GM23248 (cell line): ENCODE measurements around the gene RNF157. TPM values are rescaled to one million over a fixed set of nuclear protein-coding genes. Genes with fewer than 3 reads are reported as not detected.

Source experiments
- DNase-seq: peaks from one replicate; pipeline ENCODE4 v3.0.0-alpha.2; 2015
- H2AFZ ChIP-seq: fragments of 200-600 bp; sonication (generic); 2 replicates; pipeline ENCODE4 v1.6.1; 2016; ENCODE audit warnings: antibody characterized with exemption
- H3F3A ChIP-seq: fragments of 200-600 bp; sonication (generic); 2 replicates; pipeline ENCODE4 v1.6.1; 2016; ENCODE audit warnings: mild to moderate bottlenecking, antibody characterized with exemption, mixed run types; ENCODE audit not compliant: insufficient read depth
- H3K27ac ChIP-seq: fragments of 200-600 bp; sonication (generic); 2 replicates; pipeline ENCODE4 v1.5.1; 2016; ENCODE audit warnings: mild to moderate bottlenecking
- H3K27me3 ChIP-seq: fragments of 200-600 bp; sonication (generic); replicated peaks from 2 replicates; pipeline ENCODE4 v1.6.1; 2016; ENCODE audit warnings: mild to moderate bottlenecking; ENCODE audit not compliant: insufficient read depth
- H3K36me3 ChIP-seq: fragments of 200-600 bp; sonication (generic); 2 replicates; pipeline ENCODE4 v1.6.1; 2016; ENCODE audit warnings: low read depth, mild to moderate bottlenecking
- H3K4me1 ChIP-seq: fragments of 200-600 bp; sonication (generic); 2 replicates; pipeline ENCODE4 v1.6.1; 2016; ENCODE audit warnings: mild to moderate bottlenecking; ENCODE audit not compliant: insufficient read depth
- H3K4me2 ChIP-seq: fragments of 200-600 bp; sonication (generic); one replicate; pipeline ENCODE4 v1.6.1; 2016; ENCODE audit warnings: mild to moderate bottlenecking; ENCODE audit not compliant: unreplicated experiment
- H3K4me3 ChIP-seq: fragments of 200-600 bp; sonication (generic); 2 replicates; pipeline ENCODE4 v1.5.1; 2016; ENCODE audit warnings: mild to moderate bottlenecking
- H3K79me2 ChIP-seq: fragments of 200-600 bp; sonication (generic); 2 replicates; pipeline ENCODE4 v1.6.1; 2016; ENCODE audit warnings: mild to moderate bottlenecking; ENCODE audit not compliant: insufficient read depth
- H3K9ac ChIP-seq: fragments of 200-600 bp; sonication (generic); 2 replicates; pipeline ENCODE4 v1.6.1; 2016; ENCODE audit warnings: mild to moderate bottlenecking
- H3K9me2 ChIP-seq: fragments of 200-600 bp; sonication (generic); 2 replicates; pipeline ENCODE4 v1.6.1; 2016; ENCODE audit warnings: mixed run types, mild to moderate bottlenecking, moderate library complexity; ENCODE audit not compliant: insufficient read depth
- H3K9me3 ChIP-seq: fragments of 200-600 bp; sonication (generic); one replicate; pipeline ENCODE4 v1.6.1; 2017; ENCODE audit warnings: low read depth
- H4K20me1 ChIP-seq: fragments of 200-600 bp; sonication (generic); 2 replicates; pipeline ENCODE4 v1.6.0; 2016; ENCODE audit not compliant: insufficient read depth
- EZH2 ChIP-seq: fragments of 200-600 bp; sonication (generic); IDR thresholded peaks from 2 replicates; pipeline ENCODE4 v1.6.1; 2018; ENCODE audit warnings: antibody characterized with exemption, mild to moderate bottlenecking; ENCODE audit not compliant: insufficient read depth, poor library complexity, severe bottlenecking
- EZH2phosphoT487 ChIP-seq: fragments of 200-600 bp; sonication (generic); IDR thresholded peaks from 2 replicates; pipeline ENCODE4 v1.6.1; 2018; ENCODE audit warnings: antibody characterized with exemption, moderate library complexity, mild to moderate bottlenecking, low read depth; ENCODE audit not compliant: insufficient read depth
- WGBS, 2 experiments: methylation state at CpG; one replicate each; pipeline ENCODE4 v1.1.6; 2015 to 2017; ENCODE audit warnings: low lambda C conversion rate in 2 of 2, low coverage in 1 of 2; ENCODE audit errors: missing lambda C conversion rate in 2 of 2; 5-methylcytosine and 5-hydroxymethylcytosine counted together
- in situ Hi-C: fragments of 300-500 bp; cut with MboI; formaldehyde crosslinking; loops from 2 replicates; pipeline ENCODE4 v1.15.0; 2020
- polyA plus RNA-seq: library from polyadenylated mRNA; unstranded; fragments of >200 nt; fragmentation: Nextera tagmentation; extraction: Ambion mirVana; gene quantifications from 2 replicates; pipeline ENCODE4 v1.2.1, GENCODE V29; 2016
- total RNA-seq: library from RNA; depleted of rRNA; stranded (reverse); fragments of >200 nt; shearing (Covaris generic); gene quantifications from 2 replicates; pipeline ENCODE4 v1.2.3, GENCODE V29; 2014

Gene RNF157
- total and polyA plus RNA-seq, 2 experiments from 2014 or later, result 0.31 to 4.0 TPM

DNA sequence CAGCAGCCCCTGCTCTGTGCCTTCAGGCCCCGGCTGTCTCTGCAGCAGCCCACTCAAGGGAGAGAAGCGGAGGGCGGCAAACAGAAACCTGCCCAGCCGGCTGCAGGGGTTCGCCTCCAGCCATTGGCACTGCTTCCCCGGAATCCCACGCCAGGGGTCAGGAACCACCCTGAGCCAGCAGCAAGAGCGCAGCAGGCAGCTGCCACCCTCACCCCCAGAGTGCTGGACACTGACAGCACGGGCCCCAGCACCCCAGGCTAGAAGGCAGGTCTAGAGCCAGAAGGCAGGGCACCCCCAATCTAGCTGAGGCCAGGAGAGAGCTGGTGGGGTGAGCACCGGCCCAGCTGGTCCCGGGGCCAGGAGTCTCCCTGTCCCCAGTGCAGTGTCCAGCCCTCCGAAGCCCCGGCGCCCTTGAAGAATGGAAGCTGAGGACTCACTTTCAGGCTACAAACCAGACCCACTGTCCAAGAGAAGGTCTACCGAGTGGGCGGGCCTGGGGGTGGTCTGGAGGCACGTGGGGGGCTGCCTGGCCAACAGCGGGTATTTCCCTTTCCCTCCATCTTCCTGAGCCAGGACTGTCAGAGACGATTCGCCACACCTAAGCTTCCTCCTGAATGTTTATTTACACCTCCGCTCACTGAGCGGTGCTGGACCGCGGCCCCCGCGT is 33.3 kb upstream of the RNF157 start:
- no peaks in the 10 kb centered on the region for H3K27me3 ChIP-seq
- in situ Hi-C loops, result no loop called here
- H3K4me2 ChIP-seq, result no peak overlapping the region
- H3K9me2 ChIP-seq, result no peaks in the 10 kb centered on the region
- H3K9ac ChIP-seq, result no peak overlapping the region
- H3K36me3 ChIP-seq, result no peaks in the 10 kb centered on the region
- peaks cover 14% of the 10 kb centered on the region for H3K79me2 ChIP-seq
- H2AFZ ChIP-seq, result no peak overlapping the region
- H3K27ac ChIP-seq, result no peak overlapping the region
- no peak overlapping the region for H3K4me3 ChIP-seq
- no peaks in the 10 kb centered on the region for H4K20me1 ChIP-seq
- WGBS, 2 experiments, result 85 to 90% methylated on average over 25 to 26 of the region's 26 CpGs
- no peak for DNase-seq
- no peak for TF ChIP-seq EZH2
- TF ChIP-seq EZH2phosphoT487, result no peak
- H3F3A ChIP-seq, result no peaks in the 10 kb centered on the region
- peaks cover 9% of the 10 kb centered on the region for H3K4me1 ChIP-seq
- no peaks in the 10 kb centered on the region for H3K9me3 ChIP-seq

DNA sequence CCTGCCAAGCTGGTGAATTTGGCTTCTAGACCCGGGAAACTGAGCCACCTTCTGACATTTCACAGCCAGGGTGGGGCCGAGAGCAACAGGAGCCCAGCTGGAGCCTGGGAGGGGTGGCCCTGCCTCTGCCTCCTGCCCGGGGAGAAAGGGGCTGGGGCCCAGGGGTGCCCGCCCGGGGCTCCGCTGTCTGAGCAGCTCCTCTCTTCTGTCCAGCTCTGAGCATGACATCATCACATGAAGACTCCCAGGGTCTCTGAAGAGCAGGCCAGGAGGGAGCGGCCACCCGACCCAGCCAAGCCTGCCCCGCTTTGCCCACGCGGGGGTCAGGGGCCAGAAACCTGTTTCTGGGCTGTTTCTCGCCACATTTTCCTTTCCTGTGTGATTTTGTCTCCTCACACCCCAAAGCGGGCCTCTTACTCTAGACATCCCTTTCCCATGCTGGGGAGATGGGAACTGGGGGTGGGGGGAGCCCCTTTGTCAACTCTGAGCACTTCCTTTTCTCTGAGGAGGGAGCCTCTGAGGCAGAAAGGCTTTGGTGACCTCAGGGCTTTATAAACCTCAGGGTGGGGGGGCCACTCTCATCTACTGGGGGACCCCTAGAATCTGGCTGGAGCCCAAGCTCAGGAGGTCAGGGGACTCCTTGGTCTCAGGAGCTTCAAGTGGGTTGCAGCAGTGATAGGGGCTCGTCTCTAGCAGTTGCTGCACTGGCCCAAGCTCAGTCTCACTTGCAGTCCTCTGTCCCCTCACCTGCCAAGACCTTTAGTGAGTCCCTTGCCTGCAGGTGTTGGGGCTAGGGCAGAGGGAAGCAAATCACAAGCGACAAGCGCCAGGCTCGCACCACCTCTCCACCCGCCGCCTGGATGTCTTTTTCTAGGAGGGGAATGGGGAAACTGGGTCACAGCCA is 32.5 kb upstream of the RNF157 start:
- Histone ChIP-seq H3K27me3 (no peaks in the 10 kb centered on the region), H3K9me2 (no peaks in the 10 kb centered on the region), H3K36me3 (no peaks in the 10 kb centered on the region), H4K20me1 (no peaks in the 10 kb centered on the region), H3K4me3 (no peak overlapping the region), H3F3A (no peaks in the 10 kb centered on the region), H3K4me1 (peaks cover 15% of the 10 kb centered on the region), H3K4me2 (no peak overlapping the region), H3K79me2 (peaks cover 22% of the 10 kb centered on the region), H3K9me3 (no peaks in the 10 kb centered on the region), H3K27ac (no peak overlapping the region), H3K9ac (no peak overlapping the region), H2AFZ (no peak overlapping the region)
- DNase-seq, result no peak
- WGBS, 2 experiments, result 72 to 80% methylated on average over 18 to 19 of the region's 19 CpGs
- in situ Hi-C loops, result no loop called here
- TF ChIP-seq EZH2phosphoT487 (no peak), EZH2 (no peak)

DNA sequence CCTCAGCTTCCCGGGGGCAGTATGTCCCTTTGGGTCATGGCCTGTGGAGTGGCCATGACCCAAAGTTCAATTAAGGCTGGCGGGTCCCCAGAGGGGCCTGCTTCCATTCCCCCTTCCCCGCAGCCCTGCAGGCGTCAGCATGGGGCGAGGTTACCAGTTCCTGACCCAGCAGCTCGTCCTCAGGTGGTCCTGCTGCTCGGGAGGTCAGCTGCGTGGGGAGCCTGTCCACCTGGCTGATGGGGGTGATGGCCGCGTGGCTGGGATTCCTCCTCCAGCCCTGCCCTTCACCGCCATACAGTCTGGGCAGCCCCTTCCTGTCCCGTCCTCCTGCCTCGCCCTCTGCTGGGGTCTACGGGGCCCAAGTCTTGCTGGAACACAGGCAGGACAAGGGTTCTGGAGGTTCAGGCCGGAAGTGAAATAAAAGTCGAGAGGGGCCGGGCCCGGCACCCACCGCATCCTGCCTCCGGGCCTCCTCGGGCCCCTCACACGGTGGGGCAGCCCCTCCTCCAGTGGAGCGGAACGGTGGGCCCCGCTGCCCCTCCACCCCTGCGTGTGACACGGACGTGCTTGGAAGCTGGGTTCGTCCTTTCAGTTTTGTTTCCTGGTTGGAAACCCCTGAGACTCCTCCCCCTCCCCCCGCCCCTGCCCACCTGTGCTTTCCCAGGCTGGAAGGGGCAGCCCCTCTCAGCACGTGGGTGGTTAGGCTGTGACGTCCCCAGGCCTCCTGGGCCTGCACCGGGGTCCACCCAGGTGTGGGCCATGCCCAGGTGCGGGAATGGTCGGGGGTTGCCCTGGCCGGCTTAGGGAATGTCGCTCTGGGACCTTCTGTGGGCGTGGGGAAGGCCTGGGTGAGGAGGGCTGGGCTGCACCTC is 31.6 kb upstream of the RNF157 start:
- in situ Hi-C loops, result no loop called here
- no peaks in the 10 kb centered on the region for H4K20me1 ChIP-seq
- H2AFZ ChIP-seq, result no peak overlapping the region
- peaks cover 14% of the 10 kb centered on the region for H3K4me1 ChIP-seq
- no peak overlapping the region for H3K27ac ChIP-seq
- TF ChIP-seq EZH2phosphoT487 (no peak), EZH2 (no peak)
- no peak overlapping the region for H3K4me2 ChIP-seq
- no peak overlapping the region for H3K9ac ChIP-seq
- H3K9me2 ChIP-seq, result no peaks in the 10 kb centered on the region
- no peaks in the 10 kb centered on the region for H3K36me3 ChIP-seq
- no peak for DNase-seq
- H3K9me3 ChIP-seq, result no peaks in the 10 kb centered on the region
- H3K27me3 ChIP-seq, result no peaks in the 10 kb centered on the region
- 38 to 40% methylated on average over 34 to 38 of the region's 38 CpGs for WGBS, 2 experiments
- H3K79me2 ChIP-seq, result peaks cover 31% of the 10 kb centered on the region
- no peaks in the 10 kb centered on the region for H3F3A ChIP-seq
- H3K4me3 ChIP-seq, result no peak overlapping the region
